NCI-H748 treated with DMSO at 0.1 percent for 48 hours (cell line): ENCODE data around the gene XIAP.
A peak's percentile ranks its signal among the peaks of the same experiment; 100 is the strongest.

ENCODE experiments used
- DNase-seq: peaks from one replicate; lab custom pipeline; 2025; lab: John Stamatoyannopoulos, UW

The XIAP gene

GRCh38 chrX:123960956-123961267 lies 101.1 kb downstream of the XIAP start:
- no peak for DNase-seq

- DNase-seq: peak; percentile 65
Observed at GRCh38 chrX:123961268-123962005, 101.6 kb downstream of the XIAP start, which contains the start of gene STAG2. Gene STAG2 (plus strand): TSS chrX:123961706. CDS start chrX:124022628, 60,922 bp downstream.

DNA sequence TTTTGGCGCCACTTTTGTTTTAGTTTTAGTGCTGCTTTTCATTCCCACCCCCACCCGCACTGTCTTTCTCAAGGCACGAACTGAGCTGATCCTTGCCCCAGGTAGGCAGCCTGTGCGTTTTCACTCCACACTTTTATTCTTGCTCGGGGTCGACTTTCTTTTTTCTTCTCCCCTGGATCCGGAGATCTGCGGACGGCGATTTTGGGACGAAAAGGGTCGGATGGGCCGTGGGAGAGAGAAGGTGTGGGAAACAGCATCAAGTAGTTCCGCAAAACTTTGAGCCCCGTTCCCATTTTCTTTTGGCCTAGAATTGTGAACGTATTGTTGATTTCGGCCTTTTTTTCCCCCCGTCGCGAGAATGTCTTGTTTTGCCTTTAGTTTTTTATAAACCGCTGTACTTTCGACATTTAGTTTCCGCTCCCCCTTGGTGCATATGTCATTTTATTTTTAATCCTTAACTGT lies 102.2 kb downstream of the XIAP start:
- DNase-seq: peak; percentile 54

DNA sequence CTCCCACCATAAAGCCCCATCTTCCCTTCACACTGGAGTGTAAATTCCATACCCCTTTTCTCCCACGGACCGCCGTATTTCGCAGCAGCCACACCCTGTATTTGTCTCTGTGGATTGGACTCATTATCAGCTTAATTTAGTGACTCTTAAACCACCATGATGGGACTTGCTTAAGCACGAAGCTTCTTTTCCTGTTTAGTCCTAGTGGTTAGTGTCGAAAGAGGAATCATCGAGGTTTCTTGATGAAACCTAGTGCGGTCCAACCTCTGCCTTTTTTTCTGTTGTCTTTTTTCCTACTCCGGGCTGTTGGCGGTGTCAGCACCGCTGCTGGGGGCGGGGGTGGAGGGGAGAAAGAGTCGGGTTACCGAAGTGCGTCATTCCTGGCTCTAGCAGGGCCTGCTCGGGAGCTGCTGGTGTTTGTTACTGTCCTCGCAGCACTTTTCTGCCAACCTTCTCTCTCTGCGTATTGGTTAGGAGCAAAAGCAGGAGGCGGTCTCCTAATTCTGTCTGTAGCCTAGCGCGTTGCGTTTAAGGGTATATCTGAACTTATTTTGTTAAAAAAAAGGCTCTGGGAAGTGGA lies 103.0 kb downstream of the XIAP start:
- DNase-seq: peak; percentile 82
